ENCODE results near the gene ZNF575. TPM values are rescaled to one million over a fixed set of nuclear protein-coding genes. Genes with fewer than 3 reads are reported as not detected.
A peak's percentile ranks its signal among the peaks of the same experiment; 100 is the strongest.

Gene ZNF575
- total RNA-seq, 1 donor from 2014 or later: 1.8 TPM

GRCh38 chr19:43532571-43532961, 422 bp upstream of the ZNF575 start:
- Mint-ChIP-seq H3K4me1 (ENCODE audit: unreplicated experiment) (peaks cover 4% of the 10 kb centered on the region), H3K36me3 (peaks cover 9% of the 10 kb centered on the region), H3K4me3 (peak overlapping the region; percentile 94), H3K9me3 (no peaks in the 10 kb centered on the region), H3K27me3 (no peaks in the 10 kb centered on the region), H3K27ac (peak overlapping the region; percentile 98)
- TF ChIP-seq CTCF (conservative IDR thresholded peaks at IDR 0.05): no peak
- no peak for DNase-seq (ENCODE audit: extremely low spot score, unreplicated experiment)

- peak overlapping the region; percentile 94 for H3K4me3 Mint-ChIP-seq
- peak; percentile 98 for DNase-seq (ENCODE audit: extremely low spot score, unreplicated experiment)
- H3K4me1 Mint-ChIP-seq (ENCODE audit: unreplicated experiment): peaks cover 4% of the 10 kb centered on the region
- H3K9me3 Mint-ChIP-seq: no peaks in the 10 kb centered on the region
- no peaks in the 10 kb centered on the region for H3K27me3 Mint-ChIP-seq
- H3K27ac Mint-ChIP-seq: peak overlapping the region; percentile 98
- no peak for TF ChIP-seq CTCF (conservative IDR thresholded peaks at IDR 0.05)
- peaks cover 17% of the 10 kb centered on the region for H3K36me3 Mint-ChIP-seq
These were observed 737 bp downstream of the ZNF575 start for GRCh38 chr19:43533546-43534304.

GRCh38 chr19:43534305-43534815, 1.4 kb downstream of the ZNF575 start:
- peaks cover 4% of the 10 kb centered on the region for H3K9me3 Mint-ChIP-seq
- peak overlapping the region; percentile 94 for H3K4me3 Mint-ChIP-seq
- H3K27me3 Mint-ChIP-seq: no peaks in the 10 kb centered on the region
- H3K27ac Mint-ChIP-seq: peak overlapping the region; percentile 98
- no peak for DNase-seq (ENCODE audit: extremely low spot score, unreplicated experiment)
- TF ChIP-seq CTCF (conservative IDR thresholded peaks at IDR 0.05): no peak
- H3K36me3 Mint-ChIP-seq: peaks cover 23% of the 10 kb centered on the region
- peaks cover 4% of the 10 kb centered on the region for H3K4me1 Mint-ChIP-seq (ENCODE audit: unreplicated experiment)

DNA sequence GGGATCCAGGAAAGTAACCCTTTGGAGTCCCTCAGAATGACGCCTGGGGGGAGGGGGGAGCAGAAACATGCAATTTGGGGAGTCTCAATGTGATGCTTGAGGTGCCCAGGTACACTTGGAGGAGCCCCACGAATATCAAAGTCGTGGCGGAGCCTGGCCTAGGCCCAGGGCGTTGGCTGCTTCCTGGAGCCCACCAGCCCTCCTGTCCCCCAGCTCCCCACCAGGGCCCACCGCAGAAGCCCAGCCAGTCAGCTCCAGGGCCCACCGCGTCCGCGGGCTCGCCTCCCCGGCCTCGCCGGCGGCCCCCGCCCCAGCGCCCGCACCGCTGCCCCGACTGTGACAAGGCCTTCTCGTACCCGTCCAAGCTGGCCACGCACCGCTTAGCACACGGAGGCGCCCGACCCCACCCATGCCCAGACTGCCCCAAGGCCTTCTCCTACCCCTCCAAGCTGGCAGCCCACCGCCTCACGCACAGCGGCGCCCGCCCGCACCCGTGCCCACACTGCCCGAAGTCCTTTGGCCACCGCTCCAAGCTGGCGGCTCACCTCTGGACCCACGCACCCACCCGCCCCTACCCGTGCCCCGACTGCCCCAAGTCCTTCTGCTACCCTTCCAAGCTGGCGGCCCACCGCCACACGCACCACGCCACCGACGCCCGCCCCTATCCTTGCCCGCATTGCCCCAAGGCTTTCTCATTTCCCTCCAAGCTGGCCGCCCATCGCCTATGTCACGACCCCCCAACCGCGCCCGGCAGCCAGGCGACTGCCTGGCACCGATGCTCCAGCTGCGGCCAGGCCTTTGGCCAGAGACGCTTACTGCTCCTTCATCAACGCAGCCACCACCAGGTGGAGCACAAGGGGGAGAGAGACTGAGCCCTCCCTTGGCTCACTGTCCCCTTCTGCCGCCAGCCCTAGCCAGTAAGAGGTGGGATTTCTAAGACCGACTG, 2.1 kb downstream of the ZNF575 start:
- H3K4me3 Mint-ChIP-seq: peak overlapping the region; percentile 78
- TF ChIP-seq CTCF (conservative IDR thresholded peaks at IDR 0.05): peak; percentile 66
- no peaks in the 10 kb centered on the region for H3K27me3 Mint-ChIP-seq
- H3K4me1 Mint-ChIP-seq (ENCODE audit: unreplicated experiment): peaks cover 4% of the 10 kb centered on the region
- H3K9me3 Mint-ChIP-seq: peaks cover 5% of the 10 kb centered on the region
- DNase-seq (ENCODE audit: extremely low spot score, unreplicated experiment): peak; percentile 75
- H3K27ac Mint-ChIP-seq: peak overlapping the region; percentile 48
- H3K36me3 Mint-ChIP-seq: peaks cover 28% of the 10 kb centered on the region

GRCh38 chr19:43538922-43539321, 5.9 kb downstream of the ZNF575 start:
- DNase-seq (ENCODE audit: extremely low spot score, unreplicated experiment): no peak
- Mint-ChIP-seq H3K4me1 (ENCODE audit: unreplicated experiment) (peaks cover 4% of the 10 kb centered on the region), H3K9me3 (peaks cover 5% of the 10 kb centered on the region), H3K27ac (no peak overlapping the region), H3K4me3 (no peak overlapping the region), H3K27me3 (no peaks in the 10 kb centered on the region), H3K36me3 (peaks cover 41% of the 10 kb centered on the region)
- no peak for TF ChIP-seq CTCF (conservative IDR thresholded peaks at IDR 0.05)

Measured in type B pancreatic cell (in vitro differentiated cells).